GM23338 (cell line): ENCODE results near the gene ASPSCR1.

Experiments used
- CREB1 ChIP-seq: fragments of 250-450 bp; sonication (Bioruptor Pico); IDR thresholded peaks from 2 replicates; pipeline ENCODE4 v1.5.0; 2020; ENCODE audit warnings: low read depth, mild to moderate bottlenecking, moderate library complexity
- EZH2 ChIP-seq: fragments of 200-600 bp; sonication (generic); IDR thresholded peaks from one replicate; pipeline ENCODE4 v1.8.0; 2017; ENCODE audit warnings: antibody characterized with exemption, mild to moderate bottlenecking, low read depth; ENCODE audit not compliant: unreplicated experiment
- EZH2phosphoT487 ChIP-seq: fragments of 200-600 bp; sonication (generic); IDR thresholded peaks from one replicate; pipeline ENCODE4 v1.8.1; 2018; ENCODE audit warnings: antibody characterized with exemption; ENCODE audit not compliant: unreplicated experiment
- JUNB ChIP-seq: IDR thresholded peaks from one replicate; pipeline ENCODE4 v1.6.1; 2016; ENCODE audit warnings: antibody characterized with exemption; ENCODE audit not compliant: unreplicated experiment
- NANOG ChIP-seq: IDR thresholded peaks from 2 replicates; pipeline ENCODE4 v1.6.1; 2016; ENCODE audit warnings: antibody characterized with exemption, borderline replicate concordance
- POLR2AphosphoS5 ChIP-seq: IDR thresholded peaks from 2 replicates; pipeline ENCODE4 v1.6.1; 2016; ENCODE audit warnings: antibody characterized with exemption, low read depth
- STAT1 ChIP-seq: IDR thresholded peaks from one replicate; pipeline ENCODE4 v1.6.1; 2016; ENCODE audit warnings: antibody characterized with exemption; ENCODE audit not compliant: unreplicated experiment
- ZNF114 ChIP-seq: fragments of 250-450 bp; sonication (Bioruptor Pico); IDR thresholded peaks from 2 replicates; pipeline ENCODE4 v1.5.0; 2020; ENCODE audit warnings: mild to moderate bottlenecking, moderate library complexity
- ZNF331 ChIP-seq: fragments of 250-450 bp; sonication (Bioruptor Pico); IDR thresholded peaks from 2 replicates; pipeline ENCODE4 v1.5.0; 2020; ENCODE audit warnings: low read depth, mild to moderate bottlenecking, moderate library complexity
- TF ChIP-seq, protein P1 (sequence below), 2 experiments: fragments of 200-600 bp in 1 of 2; sonication (generic) in 1 of 2; conservative IDR thresholded peaks; 2 replicates each; pipeline versions ENCODE4 v1.5.1 to v1.6.1; 2016 to 2017; ENCODE audit warnings: antibody characterized with exemption in 2 of 2, low read depth in 2 of 2, mild to moderate bottlenecking in 2 of 2, moderate library complexity in 1 of 2
- TF ChIP-seq, protein P2 (sequence below): IDR thresholded peaks from one replicate; pipeline ENCODE4 v1.6.1; 2018; ENCODE audit warnings: antibody characterized with exemption; ENCODE audit not compliant: unreplicated experiment
- TF ChIP-seq, protein P3 (sequence below): IDR thresholded peaks from 2 replicates; pipeline ENCODE4 v1.6.1; 2016; ENCODE audit warnings: antibody characterized with exemption
- TF ChIP-seq, protein P4 (sequence below): fragments of 250-450 bp; sonication (Bioruptor Pico); IDR thresholded peaks from 2 replicates; pipeline ENCODE4 v1.5.0; 2020; ENCODE audit warnings: mild to moderate bottlenecking, moderate library complexity

GRCh38 chr17:81987161-81987770, 9.8 kb downstream of the ASPSCR1 start:
- TF ChIP-seq, protein P1, sequence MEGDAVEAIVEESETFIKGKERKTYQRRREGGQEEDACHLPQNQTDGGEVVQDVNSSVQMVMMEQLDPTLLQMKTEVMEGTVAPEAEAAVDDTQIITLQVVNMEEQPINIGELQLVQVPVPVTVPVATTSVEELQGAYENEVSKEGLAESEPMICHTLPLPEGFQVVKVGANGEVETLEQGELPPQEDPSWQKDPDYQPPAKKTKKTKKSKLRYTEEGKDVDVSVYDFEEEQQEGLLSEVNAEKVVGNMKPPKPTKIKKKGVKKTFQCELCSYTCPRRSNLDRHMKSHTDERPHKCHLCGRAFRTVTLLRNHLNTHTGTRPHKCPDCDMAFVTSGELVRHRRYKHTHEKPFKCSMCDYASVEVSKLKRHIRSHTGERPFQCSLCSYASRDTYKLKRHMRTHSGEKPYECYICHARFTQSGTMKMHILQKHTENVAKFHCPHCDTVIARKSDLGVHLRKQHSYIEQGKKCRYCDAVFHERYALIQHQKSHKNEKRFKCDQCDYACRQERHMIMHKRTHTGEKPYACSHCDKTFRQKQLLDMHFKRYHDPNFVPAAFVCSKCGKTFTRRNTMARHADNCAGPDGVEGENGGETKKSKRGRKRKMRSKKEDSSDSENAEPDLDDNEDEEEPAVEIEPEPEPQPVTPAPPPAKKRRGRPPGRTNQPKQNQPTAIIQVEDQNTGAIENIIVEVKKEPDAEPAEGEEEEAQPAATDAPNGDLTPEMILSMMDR (conservative IDR thresholded peaks at IDR 0.05; ENCODE audit: low read depth in 2 of 2): no peak
- TF ChIP-seq JUNB: no peak
- no peak for TF ChIP-seq STAT1
- TF ChIP-seq, protein P2, sequence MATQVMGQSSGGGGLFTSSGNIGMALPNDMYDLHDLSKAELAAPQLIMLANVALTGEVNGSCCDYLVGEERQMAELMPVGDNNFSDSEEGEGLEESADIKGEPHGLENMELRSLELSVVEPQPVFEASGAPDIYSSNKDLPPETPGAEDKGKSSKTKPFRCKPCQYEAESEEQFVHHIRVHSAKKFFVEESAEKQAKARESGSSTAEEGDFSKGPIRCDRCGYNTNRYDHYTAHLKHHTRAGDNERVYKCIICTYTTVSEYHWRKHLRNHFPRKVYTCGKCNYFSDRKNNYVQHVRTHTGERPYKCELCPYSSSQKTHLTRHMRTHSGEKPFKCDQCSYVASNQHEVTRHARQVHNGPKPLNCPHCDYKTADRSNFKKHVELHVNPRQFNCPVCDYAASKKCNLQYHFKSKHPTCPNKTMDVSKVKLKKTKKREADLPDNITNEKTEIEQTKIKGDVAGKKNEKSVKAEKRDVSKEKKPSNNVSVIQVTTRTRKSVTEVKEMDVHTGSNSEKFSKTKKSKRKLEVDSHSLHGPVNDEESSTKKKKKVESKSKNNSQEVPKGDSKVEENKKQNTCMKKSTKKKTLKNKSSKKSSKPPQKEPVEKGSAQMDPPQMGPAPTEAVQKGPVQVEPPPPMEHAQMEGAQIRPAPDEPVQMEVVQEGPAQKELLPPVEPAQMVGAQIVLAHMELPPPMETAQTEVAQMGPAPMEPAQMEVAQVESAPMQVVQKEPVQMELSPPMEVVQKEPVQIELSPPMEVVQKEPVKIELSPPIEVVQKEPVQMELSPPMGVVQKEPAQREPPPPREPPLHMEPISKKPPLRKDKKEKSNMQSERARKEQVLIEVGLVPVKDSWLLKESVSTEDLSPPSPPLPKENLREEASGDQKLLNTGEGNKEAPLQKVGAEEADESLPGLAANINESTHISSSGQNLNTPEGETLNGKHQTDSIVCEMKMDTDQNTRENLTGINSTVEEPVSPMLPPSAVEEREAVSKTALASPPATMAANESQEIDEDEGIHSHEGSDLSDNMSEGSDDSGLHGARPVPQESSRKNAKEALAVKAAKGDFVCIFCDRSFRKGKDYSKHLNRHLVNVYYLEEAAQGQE: no peak
- TF ChIP-seq EZH2: no peak
- no peak for TF ChIP-seq POLR2AphosphoS5
- no peak for TF ChIP-seq EZH2phosphoT487
- no peak for TF ChIP-seq ZNF331
- no peak for TF ChIP-seq NANOG
- TF ChIP-seq ZNF114 (CRISPR knock-in tag): no peak
- TF ChIP-seq CREB1 (CRISPR knock-in tag): no peak
- TF ChIP-seq, protein P3, sequence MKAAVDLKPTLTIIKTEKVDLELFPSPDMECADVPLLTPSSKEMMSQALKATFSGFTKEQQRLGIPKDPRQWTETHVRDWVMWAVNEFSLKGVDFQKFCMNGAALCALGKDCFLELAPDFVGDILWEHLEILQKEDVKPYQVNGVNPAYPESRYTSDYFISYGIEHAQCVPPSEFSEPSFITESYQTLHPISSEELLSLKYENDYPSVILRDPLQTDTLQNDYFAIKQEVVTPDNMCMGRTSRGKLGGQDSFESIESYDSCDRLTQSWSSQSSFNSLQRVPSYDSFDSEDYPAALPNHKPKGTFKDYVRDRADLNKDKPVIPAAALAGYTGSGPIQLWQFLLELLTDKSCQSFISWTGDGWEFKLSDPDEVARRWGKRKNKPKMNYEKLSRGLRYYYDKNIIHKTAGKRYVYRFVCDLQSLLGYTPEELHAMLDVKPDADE: no peak
- TF ChIP-seq, protein P4, sequence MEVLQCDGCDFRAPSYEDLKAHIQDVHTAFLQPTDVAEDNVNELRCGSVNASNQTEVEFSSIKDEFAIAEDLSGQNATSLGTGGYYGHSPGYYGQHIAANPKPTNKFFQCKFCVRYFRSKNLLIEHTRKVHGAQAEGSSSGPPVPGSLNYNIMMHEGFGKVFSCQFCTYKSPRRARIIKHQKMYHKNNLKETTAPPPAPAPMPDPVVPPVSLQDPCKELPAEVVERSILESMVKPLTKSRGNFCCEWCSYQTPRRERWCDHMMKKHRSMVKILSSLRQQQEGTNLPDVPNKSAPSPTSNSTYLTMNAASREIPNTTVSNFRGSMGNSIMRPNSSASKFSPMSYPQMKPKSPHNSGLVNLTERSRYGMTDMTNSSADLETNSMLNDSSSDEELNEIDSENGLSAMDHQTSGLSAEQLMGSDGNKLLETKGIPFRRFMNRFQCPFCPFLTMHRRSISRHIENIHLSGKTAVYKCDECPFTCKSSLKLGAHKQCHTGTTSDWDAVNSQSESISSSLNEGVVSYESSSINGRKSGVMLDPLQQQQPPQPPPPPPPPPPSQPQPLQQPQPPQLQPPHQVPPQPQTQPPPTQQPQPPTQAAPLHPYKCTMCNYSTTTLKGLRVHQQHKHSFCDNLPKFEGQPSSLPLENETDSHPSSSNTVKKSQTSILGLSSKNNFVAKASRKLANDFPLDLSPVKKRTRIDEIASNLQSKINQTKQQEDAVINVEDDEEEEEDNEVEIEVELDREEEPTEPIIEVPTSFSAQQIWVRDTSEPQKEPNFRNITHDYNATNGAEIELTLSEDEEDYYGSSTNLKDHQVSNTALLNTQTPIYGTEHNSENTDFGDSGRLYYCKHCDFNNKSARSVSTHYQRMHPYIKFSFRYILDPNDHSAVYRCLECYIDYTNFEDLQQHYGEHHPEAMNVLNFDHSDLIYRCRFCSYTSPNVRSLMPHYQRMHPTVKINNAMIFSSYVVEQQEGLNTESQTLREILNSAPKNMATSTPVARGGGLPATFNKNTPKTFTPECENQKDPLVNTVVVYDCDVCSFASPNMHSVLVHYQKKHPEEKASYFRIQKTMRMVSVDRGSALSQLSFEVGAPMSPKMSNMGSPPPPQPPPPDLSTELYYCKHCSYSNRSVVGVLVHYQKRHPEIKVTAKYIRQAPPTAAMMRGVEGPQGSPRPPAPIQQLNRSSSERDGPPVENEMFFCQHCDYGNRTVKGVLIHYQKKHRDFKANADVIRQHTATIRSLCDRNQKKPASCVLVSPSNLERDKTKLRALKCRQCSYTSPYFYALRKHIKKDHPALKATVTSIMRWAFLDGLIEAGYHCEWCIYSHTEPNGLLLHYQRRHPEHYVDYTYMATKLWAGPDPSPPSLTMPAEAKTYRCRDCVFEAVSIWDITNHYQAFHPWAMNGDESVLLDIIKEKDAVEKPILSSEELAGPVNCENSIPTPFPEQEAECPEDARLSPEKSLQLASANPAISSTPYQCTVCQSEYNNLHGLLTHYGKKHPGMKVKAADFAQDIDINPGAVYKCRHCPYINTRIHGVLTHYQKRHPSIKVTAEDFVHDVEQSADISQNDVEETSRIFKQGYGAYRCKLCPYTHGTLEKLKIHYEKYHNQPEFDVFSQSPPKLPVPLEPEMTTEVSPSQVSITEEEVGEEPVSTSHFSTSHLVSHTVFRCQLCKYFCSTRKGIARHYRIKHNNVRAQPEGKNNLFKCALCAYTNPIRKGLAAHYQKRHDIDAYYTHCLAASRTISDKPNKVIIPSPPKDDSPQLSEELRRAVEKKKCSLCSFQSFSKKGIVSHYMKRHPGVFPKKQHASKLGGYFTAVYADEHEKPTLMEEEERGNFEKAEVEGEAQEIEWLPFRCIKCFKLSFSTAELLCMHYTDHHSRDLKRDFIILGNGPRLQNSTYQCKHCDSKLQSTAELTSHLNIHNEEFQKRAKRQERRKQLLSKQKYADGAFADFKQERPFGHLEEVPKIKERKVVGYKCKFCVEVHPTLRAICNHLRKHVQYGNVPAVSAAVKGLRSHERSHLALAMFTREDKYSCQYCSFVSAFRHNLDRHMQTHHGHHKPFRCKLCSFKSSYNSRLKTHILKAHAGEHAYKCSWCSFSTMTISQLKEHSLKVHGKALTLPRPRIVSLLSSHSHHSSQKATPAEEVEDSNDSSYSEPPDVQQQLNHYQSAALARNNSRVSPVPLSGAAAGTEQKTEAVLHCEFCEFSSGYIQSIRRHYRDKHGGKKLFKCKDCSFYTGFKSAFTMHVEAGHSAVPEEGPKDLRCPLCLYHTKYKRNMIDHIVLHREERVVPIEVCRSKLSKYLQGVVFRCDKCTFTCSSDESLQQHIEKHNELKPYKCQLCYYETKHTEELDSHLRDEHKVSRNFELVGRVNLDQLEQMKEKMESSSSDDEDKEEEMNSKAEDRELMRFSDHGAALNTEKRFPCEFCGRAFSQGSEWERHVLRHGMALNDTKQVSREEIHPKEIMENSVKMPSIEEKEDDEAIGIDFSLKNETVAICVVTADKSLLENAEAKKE (CRISPR knock-in tag): no peak
